ENCODE measurements around the gene ZFP3. TPM values are rescaled to one million over a fixed set of nuclear protein-coding genes. Genes with fewer than 3 reads are reported as not detected.
"Not testable (repeated sequence)": the region's sequence is repeated elsewhere in the genome, so short reads cannot be mapped to it uniquely, and the experiment has no call there.

ZFP3 gene
- polyA plus RNA-seq, 6 donors from 2014 or later, result 1.7 to 4.1 (median 3.6) TPM

- not testable (repeated sequence) for H3K4me1 Mint-ChIP-seq; DNase-seq; H3K9me3 Mint-ChIP-seq; H3K4me3 Mint-ChIP-seq; ATAC-seq (ENCODE audit: low read depth in 2 of 2); H3K36me3 Mint-ChIP-seq
- H3K27ac Mint-ChIP-seq, result peak overlapping the region in 1 of 6 donors; percentile 90
- peaks cover 8 to 36% (median 9%) of the 10 kb centered on the region in 3 donors for H3K27me3 Mint-ChIP-seq
Measured at GRCh38 chr17:5131799-5132502, 53.7 kb downstream of the ZFP3 start.

- DNase-seq; H3K27ac Mint-ChIP-seq; H3K4me1 Mint-ChIP-seq; H3K9me3 Mint-ChIP-seq; ATAC-seq (ENCODE audit: low read depth in 2 of 2); H3K4me3 Mint-ChIP-seq; H3K36me3 Mint-ChIP-seq: not testable (repeated sequence)
- peaks cover 2 to 29% (median 3%) of the 10 kb centered on the region in 3 donors for H3K27me3 Mint-ChIP-seq
Measured at GRCh38 chr17:5132503-5133225, 54.4 kb downstream of the ZFP3 start.

- Mint-ChIP-seq H3K9me3 (no peaks in the 10 kb centered on the region), H3K36me3 (no peaks in the 10 kb centered on the region), H3K4me1 (peaks cover 0 to 3% (median 2%) of the 10 kb centered on the region in 3 donors), H3K27me3 (peaks cover 0 to 25% (median 0%) of the 10 kb centered on the region in 3 donors), H3K27ac (no peak overlapping the region), H3K4me3 (no peak overlapping the region)
- no peak for ATAC-seq (ENCODE audit: low read depth in 2 of 2)
- DNase-seq, result no peak
Measured at GRCh38 chr17:5133311-5133710, 55.0 kb downstream of the ZFP3 start.

- not testable (repeated sequence) for H3K36me3 Mint-ChIP-seq
Measured at GRCh38 chr17:5133961-5134360, 55.7 kb downstream of the ZFP3 start.

GRCh38 chr17:5134571-5134970, 56.3 kb downstream of the ZFP3 start:
- DNase-seq; H3K4me3 Mint-ChIP-seq; ATAC-seq (ENCODE audit: low read depth in 2 of 2); H3K36me3 Mint-ChIP-seq; H3K9me3 Mint-ChIP-seq; H3K4me1 Mint-ChIP-seq: not testable (repeated sequence)
- peak overlapping the region in 1 of 6 donors; percentile 52 for H3K27ac Mint-ChIP-seq
- peaks cover 0 to 25% (median 0%) of the 10 kb centered on the region in 3 donors for H3K27me3 Mint-ChIP-seq

More at GRCh38 chr17:5133961-5134360, 55.7 kb downstream of the ZFP3 start:
- H3K9me3 Mint-ChIP-seq; H3K27ac Mint-ChIP-seq; H3K4me1 Mint-ChIP-seq; DNase-seq; ATAC-seq (ENCODE audit: low read depth in 2 of 2): not testable (repeated sequence)
- Mint-ChIP-seq H3K4me3 (peak overlapping the region in 1 of 8 donors; percentile 52), H3K27me3 (peaks cover 0 to 25% (median 0%) of the 10 kb centered on the region in 3 donors)

GRCh38 chr17:5135131-5135712, 57.0 kb downstream of the ZFP3 start:
- not testable (repeated sequence) for H3K4me1 Mint-ChIP-seq; H3K36me3 Mint-ChIP-seq; H3K9me3 Mint-ChIP-seq; H3K4me3 Mint-ChIP-seq; H3K27ac Mint-ChIP-seq; ATAC-seq (ENCODE audit: low read depth in 2 of 2); DNase-seq
- peaks cover 0 to 18% (median 0%) of the 10 kb centered on the region in 3 donors for H3K27me3 Mint-ChIP-seq

GRCh38 chr17:5135726-5136579, 57.7 kb downstream of the ZFP3 start:
- Mint-ChIP-seq H3K27me3 (peaks cover 0 to 17% (median 0%) of the 10 kb centered on the region in 3 donors), H3K4me1 (peaks cover 0 to 3% (median 2%) of the 10 kb centered on the region in 3 donors), H3K4me3 (no peak overlapping the region), H3K36me3 (no peaks in the 10 kb centered on the region), H3K27ac (no peak overlapping the region), H3K9me3 (no peaks in the 10 kb centered on the region)
- ATAC-seq (ENCODE audit: low read depth in 2 of 2), result no peak
- no peak for DNase-seq

GRCh38 chr17:5136580-5137412, 58.5 kb downstream of the ZFP3 start:
- H3K27ac Mint-ChIP-seq; H3K36me3 Mint-ChIP-seq; H3K9me3 Mint-ChIP-seq; H3K27me3 Mint-ChIP-seq; DNase-seq; H3K4me1 Mint-ChIP-seq; ATAC-seq (ENCODE audit: low read depth in 2 of 2); H3K4me3 Mint-ChIP-seq: not testable (repeated sequence)

- ATAC-seq (ENCODE audit: low read depth in 2 of 2); H3K36me3 Mint-ChIP-seq; H3K27me3 Mint-ChIP-seq; H3K27ac Mint-ChIP-seq; H3K4me3 Mint-ChIP-seq; DNase-seq; H3K9me3 Mint-ChIP-seq; H3K4me1 Mint-ChIP-seq: not testable (repeated sequence)
Measured at GRCh38 chr17:5137511-5138197, 59.4 kb downstream of the ZFP3 start.

GRCh38 chr17:5138198-5138544, 59.9 kb downstream of the ZFP3 start:
- not testable (repeated sequence) for H3K4me3 Mint-ChIP-seq; ATAC-seq (ENCODE audit: low read depth in 2 of 2); DNase-seq; H3K27ac Mint-ChIP-seq; H3K36me3 Mint-ChIP-seq; H3K9me3 Mint-ChIP-seq; H3K4me1 Mint-ChIP-seq; H3K27me3 Mint-ChIP-seq

GRCh38 chr17:5138616-5139457, 60.6 kb downstream of the ZFP3 start:
- H3K27me3 Mint-ChIP-seq, result peaks cover 0 to 10% (median 0%) of the 10 kb centered on the region in 3 donors
- H3K4me3 Mint-ChIP-seq, result no peak overlapping the region
- H3K36me3 Mint-ChIP-seq, result no peaks in the 10 kb centered on the region
- peaks cover 0 to 2% (median 0%) of the 10 kb centered on the region in 3 donors for H3K4me1 Mint-ChIP-seq
- H3K27ac Mint-ChIP-seq, result no peak overlapping the region
- DNase-seq (no peak), ATAC-seq (ENCODE audit: low read depth in 2 of 2) (no peak)
- H3K9me3 Mint-ChIP-seq, result no peaks in the 10 kb centered on the region

- no peak overlapping the region for H3K27ac Mint-ChIP-seq
- H3K4me3 Mint-ChIP-seq, result no peak overlapping the region
- H3K9me3 Mint-ChIP-seq, result no peaks in the 10 kb centered on the region
- ATAC-seq (ENCODE audit: low read depth in 2 of 2) (no peak), DNase-seq (no peak)
- H3K27me3 Mint-ChIP-seq, result peaks cover 0 to 10% (median 0%) of the 10 kb centered on the region in 3 donors
- no peaks in the 10 kb centered on the region for H3K36me3 Mint-ChIP-seq
- H3K4me1 Mint-ChIP-seq, result peaks cover 0 to 2% (median 0%) of the 10 kb centered on the region in 3 donors
Measured at GRCh38 chr17:5139458-5139732, 61.1 kb downstream of the ZFP3 start.
